Inflammatory macrophage treated with lipopolysaccharide for 1 hour (primary cell): Measurements from ENCODE around the gene WDFY4.

Source experiments
- DNase-seq, 2 donors: peaks; one replicate each; pipeline ENCODE4 v3.0.0-alpha.2; 2020 to 2022

Gene WDFY4

GRCh38 chr10:48887982-48888381 lies 203.3 kb downstream of the WDFY4 start:
- DNase-seq = no peak

GRCh38 chr10:48890888-48891850 lies 206.5 kb downstream of the WDFY4 start:
- DNase-seq = no peak

GRCh38 chr10:48894911-48895802 lies 210.5 kb downstream of the WDFY4 start:
- DNase-seq = no peak

GRCh38 chr10:48895803-48896195 lies 211.1 kb downstream of the WDFY4 start:
- no peak for DNase-seq

GRCh38 chr10:48896756-48897440 lies 212.2 kb downstream of the WDFY4 start:
- no peak for DNase-seq

GRCh38 chr10:48897441-48897790 lies 212.7 kb downstream of the WDFY4 start:
- DNase-seq = no peak

- no peak for DNase-seq
These were observed 213.8 kb downstream of the WDFY4 start for GRCh38 chr10:48898426-48898825.

- DNase-seq = no peak
These were observed 215.1 kb downstream of the WDFY4 start for GRCh38 chr10:48899781-48900180.

GRCh38 chr10:48900371-48900801 lies 215.7 kb downstream of the WDFY4 start:
- DNase-seq = peak; percentile 37 to 56

- no peak for DNase-seq
These were observed 216.6 kb downstream of the WDFY4 start for GRCh38 chr10:48901319-48901718.

- no peak for DNase-seq
These were observed 217.4 kb downstream of the WDFY4 start for GRCh38 chr10:48902096-48902495.

GRCh38 chr10:48903151-48903550 lies 218.5 kb downstream of the WDFY4 start:
- no peak for DNase-seq

- no peak for DNase-seq
These were observed 220.2 kb downstream of the WDFY4 start for GRCh38 chr10:48904861-48905260.

- no peak for DNase-seq
These were observed 220.6 kb downstream of the WDFY4 start for GRCh38 chr10:48905311-48905710.

GRCh38 chr10:48906841-48907240 lies 222.2 kb downstream of the WDFY4 start:
- DNase-seq = no peak

GRCh38 chr10:48907730-48908129 lies 223.1 kb downstream of the WDFY4 start:
- no peak for DNase-seq

GRCh38 chr10:48910548-48910947 lies 225.9 kb downstream of the WDFY4 start:
- DNase-seq = no peak

GRCh38 chr10:48913674-48914073 lies 229.0 kb downstream of the WDFY4 start:
- no peak for DNase-seq

- no peak for DNase-seq
These were observed 239.1 kb downstream of the WDFY4 start for GRCh38 chr10:48923748-48924147.

- DNase-seq = no peak
These were observed 240.3 kb downstream of the WDFY4 start for GRCh38 chr10:48924988-48925387.

GRCh38 chr10:48926255-48926654 lies 241.6 kb downstream of the WDFY4 start:
- no peak for DNase-seq

GRCh38 chr10:48926764-48927540 lies 242.3 kb downstream of the WDFY4 start:
- DNase-seq = no peak
